AG09309 (cell line): ENCODE data around the gene TRAPPC8.
"Not testable (repeated sequence)": the region's sequence is repeated elsewhere in the genome, so short reads cannot be mapped to it uniquely, and the experiment has no call there.

Experiments
- DNase-seq: peaks from one replicate; pipeline ENCODE4 v3.0.0-alpha.2; 2010; ENCODE audit warnings: low read depth
- H3K4me3 ChIP-seq: 2 replicates; pipeline ENCODE4 v1.5.1; 2011; ENCODE audit warnings: mild to moderate bottlenecking, low read depth, low read length, moderate library complexity; ENCODE audit not compliant: control insufficient read depth
- CTCF ChIP-seq: IDR thresholded peaks from 2 replicates; pipeline ENCODE4 v1.5.1; 2011; ENCODE audit warnings: mild to moderate bottlenecking, low read depth, low read length, inconsistent platforms; ENCODE audit not compliant: insufficient read depth, control insufficient read depth; ENCODE audit errors: missing control alignments

TRAPPC8 gene

GRCh38 chr18:31819106-31819924, 123.6 kb downstream of the TRAPPC8 start:
- no peak overlapping the region for H3K4me3 ChIP-seq
- peak; percentile 75 for TF ChIP-seq CTCF
- peak; percentile 4 for DNase-seq

- no peak for DNase-seq
- no peak overlapping the region for H3K4me3 ChIP-seq
- TF ChIP-seq CTCF = no peak
Measured at GRCh38 chr18:31814132-31814531, 128.8 kb downstream of the TRAPPC8 start.

- not testable (repeated sequence) for DNase-seq, H3K4me3 ChIP-seq
Measured at GRCh38 chr18:31810336-31811130, 132.4 kb downstream of the TRAPPC8 start.

- not testable (repeated sequence) for DNase-seq, H3K4me3 ChIP-seq
Measured at GRCh38 chr18:31809049-31809448, 133.9 kb downstream of the TRAPPC8 start.

GRCh38 chr18:31801078-31801477, 141.8 kb downstream of the TRAPPC8 start:
- DNase-seq = no peak
- no peak overlapping the region for H3K4me3 ChIP-seq
- TF ChIP-seq CTCF = no peak

- H3K4me3 ChIP-seq, DNase-seq: not testable (repeated sequence)
Measured at GRCh38 chr18:31799257-31799656, 143.7 kb downstream of the TRAPPC8 start.

- no peak for TF ChIP-seq CTCF
- DNase-seq = no peak
- H3K4me3 ChIP-seq = no peak overlapping the region
Measured at GRCh38 chr18:31798399-31798798, 144.5 kb downstream of the TRAPPC8 start.

- no peak overlapping the region for H3K4me3 ChIP-seq
- TF ChIP-seq CTCF = no peak
- DNase-seq = no peak
Measured at GRCh38 chr18:31795747-31796146, 147.2 kb downstream of the TRAPPC8 start.
